ENCODE measurements around the gene UXS1. TPM values are rescaled to one million over a fixed set of nuclear protein-coding genes. Genes with fewer than 3 reads are reported as not detected.

Gene UXS1
- total and polyA plus RNA-seq, 9 of the 15 experiments (the other 6 are each of a cell fraction or from before 2014, with no cell fraction given), result 5.8 to 25.8 (median 15.0) TPM

- TF ChIP-seq ZBTB34 (CRISPR knock-in tag; IDR thresholded peaks at IDR 0.05), result no peak
- TF ChIP-seq ZBTB12 (CRISPR knock-in tag; IDR thresholded peaks at IDR 0.05), result no peak
- peak; percentile 53 for TF ChIP-seq NEUROD1 (IDR thresholded peaks at IDR 0.05; ENCODE audit: borderline replicate concordance, low read depth, low read length, partially characterized antibody)
- TF ChIP-seq HDGF (IDR thresholded peaks at IDR 0.05), result no peak
- TF ChIP-seq ZNF3 (CRISPR knock-in tag; IDR thresholded peaks at IDR 0.05), result no peak
- TF ChIP-seq HEY1 (CRISPR knock-in tag; IDR thresholded peaks at IDR 0.05; ENCODE audit: borderline replicate concordance), result no peak
- TF ChIP-seq JUND (IDR thresholded peaks at IDR 0.05; ENCODE audit: borderline replicate concordance, low read depth, low read length), result peak; percentile 97
- TF ChIP-seq JUND (tag; IDR thresholded peaks at IDR 0.05; ENCODE audit: borderline replicate concordance, low read depth, low read length), result peak; percentile 98
- 0 out of 2 replicates have a peak, but pooled peaks have one; percentile 30 for TF ChIP-seq NCOA1 (IDR thresholded peaks at IDR 0.05; ENCODE audit: low read depth)
- TF ChIP-seq ZEB2 (IDR thresholded peaks at IDR 0.05), result 0 out of 2 replicates have a peak, but pooled peaks have one; percentile 27
- TF ChIP-seq ETS1 (conservative IDR thresholded peaks at IDR 0.05; ENCODE audit: control insufficient read depth, low read depth, low read length), result no peak
- no peak for TF ChIP-seq CBFB (CRISPR knock-in tag; IDR thresholded peaks at IDR 0.05)
- no peak for TF ChIP-seq SRSF3 (IDR thresholded peaks at IDR 0.05; ENCODE audit: insufficient read depth, low read length)
- TF ChIP-seq ZBTB2 (IDR thresholded peaks at IDR 0.05), result no peak
- no peak for TF ChIP-seq NFRKB (IDR thresholded peaks at IDR 0.05; ENCODE audit: low read depth)
- no peak for TF ChIP-seq TAF15 (IDR thresholded peaks at IDR 0.05; ENCODE audit: low read depth, low read length)
- no peak for TF ChIP-seq U2AF1 (optimal IDR thresholded peaks at IDR 0.05; ENCODE audit: low read depth, low read length)
- TF ChIP-seq SREBF1 (IDR thresholded peaks at IDR 0.05; ENCODE audit: borderline replicate concordance, low read depth, low read length), result no peak
- no peak for TF ChIP-seq KLF10 (CRISPR knock-in tag; IDR thresholded peaks at IDR 0.05)
- TF ChIP-seq ZNF24 (IDR thresholded peaks at IDR 0.05), result no peak
- TF ChIP-seq HIVEP1 (CRISPR knock-in tag; IDR thresholded peaks at IDR 0.05), result no peak
- TF ChIP-seq PBX2 (CRISPR knock-in tag; IDR thresholded peaks at IDR 0.05; ENCODE audit: low read depth), result peak; percentile 87
- TF ChIP-seq PBX2 (tag; conservative IDR thresholded peaks at IDR 0.05; ENCODE audit: low read depth), result peak; percentile 93
These were observed 78.9 kb downstream of the UXS1 start (continued) for GRCh38 chr2:106115250-106115649.

Measured in K562 (cell line).